Fibroblast of skin of left quadriceps (primary cell): Measurements from ENCODE around the gene CEP170B.

Experiments
- DNase-seq, 2 experiments: peaks; one replicate each; pipeline ENCODE4 v3.0.0-alpha.2; 2013; ENCODE audit warnings: low read depth in 2 of 2

Gene CEP170B

GRCh38 chr14:104930526-104931303, 65.6 kb downstream of the CEP170B start:
- no peak for DNase-seq

GRCh38 chr14:104931304-104931770, 66.3 kb downstream of the CEP170B start:
- DNase-seq = no peak

GRCh38 chr14:104931771-104932675, 67.0 kb downstream of the CEP170B start:
- DNase-seq = no peak

GRCh38 chr14:104932676-104933631, 67.9 kb downstream of the CEP170B start:
- peak; percentile 68 to 72 for DNase-seq

GRCh38 chr14:104933746-104934733, 69.0 kb downstream of the CEP170B start:
- DNase-seq = no peak

- no peak for DNase-seq
Measured at GRCh38 chr14:104935026-104935650, 70.1 kb downstream of the CEP170B start.

- no peak for DNase-seq
Measured at GRCh38 chr14:104935955-104936354, 70.9 kb downstream of the CEP170B start.

GRCh38 chr14:104936361-104937155, 71.5 kb downstream of the CEP170B start:
- DNase-seq = no peak

- no peak for DNase-seq
Measured at GRCh38 chr14:104937161-104937560, 72.1 kb downstream of the CEP170B start.

GRCh38 chr14:104937694-104938365, 72.8 kb downstream of the CEP170B start:
- DNase-seq = no peak

GRCh38 chr14:104938436-104938835, 73.4 kb downstream of the CEP170B start:
- no peak for DNase-seq

- DNase-seq = no peak
Measured at GRCh38 chr14:104938960-104939359, 73.9 kb downstream of the CEP170B start.

GRCh38 chr14:104939666-104940410, 74.8 kb downstream of the CEP170B start:
- DNase-seq = no peak

- no peak for DNase-seq
Measured at GRCh38 chr14:104940526-104941150, 75.6 kb downstream of the CEP170B start.

- DNase-seq = no peak
Measured at GRCh38 chr14:104941508-104942365, 76.7 kb downstream of the CEP170B start.

GRCh38 chr14:104942586-104942985, 77.5 kb downstream of the CEP170B start:
- no peak for DNase-seq
